HepG2 (cell line): ENCODE results near the gene SCP2D1. TPM values are rescaled to one million over a fixed set of nuclear protein-coding genes. Genes with fewer than 3 reads are reported as not detected.

ENCODE experiments used
- ATAC-seq: fragments of 200-7000 bp; cut with Tn5 transposase; 3 replicates; pipeline ENCODE4 v1.9.1; 2020; ENCODE audit warnings: mild to moderate bottlenecking, moderate library complexity
- BruUV-seq: library from RNA; stranded (reverse); fragments of 400-500 nt; replicated peaks from 2 replicates; lab custom pipeline; 2021; lab: Mats Ljungman, UMichigan
- CTCF ChIA-PET: fragments of 300-600 bp; formaldehyde crosslinking; extraction: SDS; loops from one replicate; lab custom pipeline; 2021; ENCODE audit warnings: low total read pairs, inconsistent platforms, low intra/inter-chr PET ratio; lab: Yijun Ruan, JAX
- POLR2A ChIA-PET: fragments of 350-600 bp; sonication (Branson Sonifier 250); formaldehyde crosslinking; loops from one replicate; lab custom pipeline; 2020; ENCODE audit warnings: antibody characterized with exemption, inconsistent platforms; lab: Yijun Ruan, JAX
- DNase-seq: peaks from one replicate; pipeline ENCODE4 v3.0.0-alpha.2; 2015; ENCODE audit warnings: low spot score
- FAIRE-seq: peaks from 3 replicates; lab custom pipeline; 2011; peaks lifted over from hg19 to GRCh38; lab: Jason Lieb, UNC
- H2AFZ ChIP-seq: one replicate; pipeline ENCODE4 v1.6.1; 2011; ENCODE audit warnings: low read length, inconsistent platforms
- H3K27ac ChIP-seq: fragments of 300-600 bp; 3 replicates; pipeline ENCODE4 v1.8.0; 2011; ENCODE audit warnings: mixed run types, mild to moderate bottlenecking, mixed read lengths, low read length, inconsistent platforms; ENCODE audit not compliant: insufficient read depth; ENCODE audit errors: extremely low read length
- H3K27me3 ChIP-seq, 2 experiments: fragments of 200-600 bp in 1 of 2; 2 replicates in 1 of 2; 3 replicates in 1 of 2; pipeline versions ENCODE4 v1.6.0 to v1.8.0; 2011; ENCODE audit warnings: low read length in 2 of 2, mild to moderate bottlenecking in 2 of 2, moderate library complexity in 2 of 2, inconsistent platforms in 1 of 2; ENCODE audit not compliant: insufficient read depth in 2 of 2, control insufficient read depth in 1 of 2
- H3K36me3 ChIP-seq, 2 experiments: fragments of 200-600 bp in 1 of 2; replicated peaks in 1 of 2; 2 replicates in 1 of 2; 3 replicates in 1 of 2; pipeline versions ENCODE4 v1.5.1 to v1.8.0; 2011; ENCODE audit warnings: low read length in 2 of 2, inconsistent platforms in 1 of 2; ENCODE audit not compliant: insufficient read depth in 2 of 2, control insufficient read depth in 1 of 2
- H3K4me1 ChIP-seq: 2 replicates; pipeline ENCODE4 v1.5.1; 2012; ENCODE audit warnings: low read length, inconsistent platforms; ENCODE audit not compliant: insufficient read depth
- H3K4me2 ChIP-seq: 2 replicates; pipeline ENCODE4 v1.6.0; 2011; ENCODE audit warnings: low read depth, low read length, inconsistent platforms
- H3K4me3 ChIP-seq, 3 experiments: fragments of 200-600 bp in 1 of 3; sonication (generic), shearing (Covaris generic) in 1 of 3; replicated peaks in 1 of 3; 2 replicates each; pipeline ENCODE4 v1.5.1; 2011 to 2016; ENCODE audit warnings: low read length in 3 of 3, inconsistent platforms in 2 of 3, low read depth in 2 of 3, mild to moderate bottlenecking in 2 of 3, control low read depth in 1 of 3, mixed read lengths in 1 of 3; ENCODE audit not compliant: insufficient read depth in 1 of 3
- H3K79me2 ChIP-seq: one replicate; pipeline ENCODE4 v1.6.1; 2011; ENCODE audit warnings: low read length, inconsistent platforms; ENCODE audit not compliant: insufficient read depth
- H3K9ac ChIP-seq: 2 replicates; pipeline ENCODE4 v1.6.0; 2011; ENCODE audit warnings: mild to moderate bottlenecking, low read depth, low read length, inconsistent platforms; ENCODE audit not compliant: insufficient read depth
- H3K9me3 ChIP-seq: 2 replicates; pipeline ENCODE4 v1.5.1; 2012; ENCODE audit warnings: mild to moderate bottlenecking, low read length
- H4K20me1 ChIP-seq: 2 replicates; pipeline ENCODE4 v1.6.0; 2011; ENCODE audit warnings: inconsistent platforms, mild to moderate bottlenecking, low read length, moderate library complexity; ENCODE audit not compliant: insufficient read depth
- ATF7-NPFF ChIP-seq: sonication (generic); formaldehyde crosslinking; IDR thresholded peaks from 2 replicates; pipeline ENCODE4 v1.8.1; 2023; ENCODE audit warnings: mild to moderate bottlenecking, low read depth, missing genetic modification reagents, moderate library complexity
- BCL6 ChIP-seq: IDR thresholded peaks from 2 replicates; pipeline ENCODE4 v1.6.1; 2016; ENCODE audit warnings: missing genetic modification reagents, missing compliant biosample characterization
- FUBP1 ChIP-seq: sonication (generic); formaldehyde crosslinking; IDR thresholded peaks from 2 replicates; pipeline ENCODE4 v1.5.1; 2020; ENCODE audit warnings: missing genetic modification reagents, mild to moderate bottlenecking, borderline replicate concordance
- GZF1 ChIP-seq: sonication (generic); formaldehyde crosslinking; IDR thresholded peaks from 2 replicates; pipeline ENCODE4 v1.5.1; 2020; ENCODE audit warnings: mild to moderate bottlenecking, missing genetic modification reagents
- HIC2 ChIP-seq: sonication (generic); formaldehyde crosslinking; IDR thresholded peaks from 2 replicates; pipeline ENCODE4 v1.9.0; 2022; ENCODE audit warnings: low read depth, missing genetic modification reagents
- KDM3A ChIP-seq: IDR thresholded peaks from 2 replicates; pipeline ENCODE4 v1.6.1; 2018; ENCODE audit warnings: low read depth, missing compliant biosample characterization
- KDM6A ChIP-seq: IDR thresholded peaks from 2 replicates; pipeline ENCODE4 v1.6.1; 2016; ENCODE audit warnings: low read depth
- PCBP2 ChIP-seq: fragments of 200-400 bp; formaldehyde crosslinking; optimal IDR thresholded peaks from 2 replicates; pipeline ENCODE3; 2018; ENCODE audit warnings: low read length, low read depth; ENCODE audit not compliant: poor library complexity, severe bottlenecking
- POLR2G ChIP-seq: fragments of 200-400 bp; formaldehyde crosslinking; IDR thresholded peaks from 2 replicates; pipeline ENCODE4 v1.6.1; 2018; ENCODE audit warnings: mild to moderate bottlenecking, low read depth, low read length, moderate library complexity
- SNAI1 ChIP-seq: sonication (generic); formaldehyde crosslinking; IDR thresholded peaks from 2 replicates; pipeline ENCODE4 v1.5.0; 2020; ENCODE audit warnings: mild to moderate bottlenecking, missing genetic modification reagents, borderline replicate concordance
- SP1 ChIP-seq, 2 experiments: fragments of 450-650 bp in 1 of 2; sonication (generic) in 1 of 2; formaldehyde crosslinking in 1 of 2; IDR thresholded peaks; 2 replicates each; pipeline versions ENCODE4 v1.4.0 to v1.6.1; 2016 to 2020; ENCODE audit warnings: missing genetic modification reagents in 1 of 2
- TRAFD1 ChIP-seq: sonication (generic); formaldehyde crosslinking; IDR thresholded peaks from 2 replicates; pipeline ENCODE4 v1.5.1; 2020; ENCODE audit warnings: missing genetic modification reagents, mild to moderate bottlenecking, borderline replicate concordance
- ZBTB39 ChIP-seq: sonication (generic); formaldehyde crosslinking; IDR thresholded peaks from 2 replicates; pipeline ENCODE4 v1.5.0; 2020; ENCODE audit warnings: missing genetic modification reagents
- ZNF264 ChIP-seq: sonication (generic); formaldehyde crosslinking; IDR thresholded peaks from 2 replicates; pipeline ENCODE4 v1.4.0; 2020; ENCODE audit warnings: missing genetic modification reagents
- ZNF709 ChIP-seq: sonication (generic); formaldehyde crosslinking; IDR thresholded peaks from 2 replicates; pipeline ENCODE4 v1.5.0; 2020; ENCODE audit warnings: mild to moderate bottlenecking, missing genetic modification reagents
- in situ Hi-C: cut with HindIII; loops from 2 replicates; pipeline ENCODE4 v1.10.0; 2017; ENCODE audit warnings: low pct_unique_long_range_greater_than_20kb; ENCODE audit not compliant: extremely low pct_ligation_motif_present
- intact Hi-C: fragments of 100-400 bp; cut with micrococcal nuclease; formaldehyde crosslinking; loops from one replicate; pipeline ENCODE4 v1.10.0; 2022; ENCODE audit not compliant: unreplicated experiment
- polyA plus RNA-seq, 8 experiments: library from polyadenylated mRNA; depleted of rRNA in 3 of 8; stranded (reverse) in 7 of 8; unstranded in 1 of 8; fragments of >200 nt; fragmentation: Illumina TruSeq in 4 of 8; extraction: Trizol in 4 of 8; gene quantifications; 2 replicates each; pipeline versions ENCODE4 v1.2.1 to v1.2.3, GENCODE V29; 2011 to 2016; ENCODE audit warnings: low read depth in 4 of 8, missing spikeins in 1 of 8, mixed read lengths in 1 of 8; ENCODE audit not compliant: insufficient read depth in 1 of 8
- total RNA-seq, 5 experiments: library from RNA; depleted of rRNA; stranded (reverse); fragments of >200 nt; fragmentation: Illumina TruSeq; extraction: Trizol; gene quantifications; 2 replicates each; pipeline ENCODE4 v1.2.3, GENCODE V29; 2016; ENCODE audit warnings: low read depth in 1 of 5
- TF ChIP-seq, protein P1 (sequence below): sonication (generic); formaldehyde crosslinking; IDR thresholded peaks from 2 replicates; pipeline ENCODE4 v1.5.0; 2020; ENCODE audit warnings: mild to moderate bottlenecking, missing genetic modification reagents, moderate library complexity

The SCP2D1 gene
- total and polyA plus RNA-seq, 2 of the 13 experiments (the other 11 are each of a cell fraction or from before 2014, with no cell fraction given), result not detected

- FAIRE-seq (no peak), DNase-seq (no peak), ATAC-seq (no peak)
- ChIA-PET CTCF (no interaction called here), POLR2A (no interaction called here)
- intact Hi-C loops, result no loop called here
- in situ Hi-C loops, result no loop called here
- H3K4me1 ChIP-seq, result no peaks in the 10 kb centered on the region
- no peak overlapping the region for H2AFZ ChIP-seq
- no peak overlapping the region for H3K27ac ChIP-seq
- H4K20me1 ChIP-seq, result no peaks in the 10 kb centered on the region
- no peak overlapping the region for H3K9ac ChIP-seq
- no peak overlapping the region for H3K4me3 ChIP-seq
- H3K36me3 ChIP-seq, result no peaks in the 10 kb centered on the region
- BruUV-seq, result no TSS peak
- H3K27me3 ChIP-seq, result 0 out of 5 replicates have a peak, but pooled peaks cover 0 to 5% of the 10 kb centered on the region in 2 experiments
- no peak overlapping the region for H3K4me2 ChIP-seq
- no peaks in the 10 kb centered on the region for H3K79me2 ChIP-seq
- 0 out of 2 replicates have a peak, but pooled peaks cover 4% of the 10 kb centered on the region for H3K9me3 ChIP-seq
- TF ChIP-seq ATF7-NPFF (CRISPR knock-in tag) (no peak), HIC2 (CRISPR knock-in tag) (no peak), POLR2G (no peak), ZNF709 (CRISPR knock-in tag) (no peak), FUBP1 (CRISPR knock-in tag) (no peak), TRAFD1 (CRISPR knock-in tag) (no peak), SP1 (IDR thresholded peaks at IDR 0.05) (no peak), SP1 (CRISPR knock-in tag; IDR thresholded peaks at IDR 0.05) (no peak), GZF1 (CRISPR knock-in tag) (no peak), ZBTB39 (CRISPR knock-in tag) (no peak), SNAI1 (CRISPR knock-in tag) (no peak), KDM6A (CRISPR knock-in tag) (no peak), ZNF264 (CRISPR knock-in tag) (no peak), PCBP2 (no peak), BCL6 (no peak), KDM3A (CRISPR knock-in tag) (no peak)
- TF ChIP-seq, protein P1, sequence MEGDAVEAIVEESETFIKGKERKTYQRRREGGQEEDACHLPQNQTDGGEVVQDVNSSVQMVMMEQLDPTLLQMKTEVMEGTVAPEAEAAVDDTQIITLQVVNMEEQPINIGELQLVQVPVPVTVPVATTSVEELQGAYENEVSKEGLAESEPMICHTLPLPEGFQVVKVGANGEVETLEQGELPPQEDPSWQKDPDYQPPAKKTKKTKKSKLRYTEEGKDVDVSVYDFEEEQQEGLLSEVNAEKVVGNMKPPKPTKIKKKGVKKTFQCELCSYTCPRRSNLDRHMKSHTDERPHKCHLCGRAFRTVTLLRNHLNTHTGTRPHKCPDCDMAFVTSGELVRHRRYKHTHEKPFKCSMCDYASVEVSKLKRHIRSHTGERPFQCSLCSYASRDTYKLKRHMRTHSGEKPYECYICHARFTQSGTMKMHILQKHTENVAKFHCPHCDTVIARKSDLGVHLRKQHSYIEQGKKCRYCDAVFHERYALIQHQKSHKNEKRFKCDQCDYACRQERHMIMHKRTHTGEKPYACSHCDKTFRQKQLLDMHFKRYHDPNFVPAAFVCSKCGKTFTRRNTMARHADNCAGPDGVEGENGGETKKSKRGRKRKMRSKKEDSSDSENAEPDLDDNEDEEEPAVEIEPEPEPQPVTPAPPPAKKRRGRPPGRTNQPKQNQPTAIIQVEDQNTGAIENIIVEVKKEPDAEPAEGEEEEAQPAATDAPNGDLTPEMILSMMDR (CRISPR knock-in tag), result no peak
Measured at GRCh38 chr20:18851629-18852028, 38.0 kb downstream of the SCP2D1 start.
